Measurements from ENCODE around the gene CACFD1. TPM values are rescaled to one million over a fixed set of nuclear protein-coding genes. Genes with fewer than 3 reads are reported as not detected.

The CACFD1 gene
- total RNA-seq, 4 donors from 2014 or later, result 8.6 to 16.3 (median 10.3) TPM

DNA sequence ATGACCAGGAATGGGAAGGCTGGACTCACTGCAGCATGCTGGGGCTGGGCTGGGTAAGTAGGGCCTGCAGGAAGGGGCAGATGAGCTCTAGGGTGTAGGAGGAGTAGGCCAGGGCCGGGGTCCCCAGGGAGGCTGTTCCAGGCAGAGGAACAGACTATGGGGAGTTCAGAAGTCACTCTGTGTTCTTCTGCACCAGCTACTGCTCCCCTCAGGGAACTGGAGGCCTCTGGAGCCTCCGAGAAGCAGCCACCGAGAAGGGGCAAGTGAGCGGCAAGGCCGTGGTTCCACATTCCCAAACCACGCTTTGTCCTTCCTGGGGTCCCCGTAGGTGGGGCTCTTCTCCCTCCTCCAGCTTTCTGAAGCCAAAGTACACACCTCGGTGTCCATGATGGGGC is 27.6 kb downstream of the CACFD1 start:
- Histone ChIP-seq H3K27ac (no peak overlapping the region), H3K36me3 (no peaks in the 10 kb centered on the region), H3K27me3 (no peaks in the 10 kb centered on the region), H3K4me1 (peaks cover 0 to 25% (median 9%) of the 10 kb centered on the region in 4 donors), H3K9me3 (no peaks in the 10 kb centered on the region), H3K4me3 (no peak overlapping the region)
- no peak for DNase-seq (ENCODE audit: low spot score in 2 of 2)
- 87 to 89% methylated on average over 8 of the region's 8 CpGs for WGBS, 2 donors
- TF ChIP-seq POLR2A (IDR thresholded peaks at IDR 0.05) (no peak), EP300 (IDR thresholded peaks at IDR 0.05) (no peak)

DNA sequence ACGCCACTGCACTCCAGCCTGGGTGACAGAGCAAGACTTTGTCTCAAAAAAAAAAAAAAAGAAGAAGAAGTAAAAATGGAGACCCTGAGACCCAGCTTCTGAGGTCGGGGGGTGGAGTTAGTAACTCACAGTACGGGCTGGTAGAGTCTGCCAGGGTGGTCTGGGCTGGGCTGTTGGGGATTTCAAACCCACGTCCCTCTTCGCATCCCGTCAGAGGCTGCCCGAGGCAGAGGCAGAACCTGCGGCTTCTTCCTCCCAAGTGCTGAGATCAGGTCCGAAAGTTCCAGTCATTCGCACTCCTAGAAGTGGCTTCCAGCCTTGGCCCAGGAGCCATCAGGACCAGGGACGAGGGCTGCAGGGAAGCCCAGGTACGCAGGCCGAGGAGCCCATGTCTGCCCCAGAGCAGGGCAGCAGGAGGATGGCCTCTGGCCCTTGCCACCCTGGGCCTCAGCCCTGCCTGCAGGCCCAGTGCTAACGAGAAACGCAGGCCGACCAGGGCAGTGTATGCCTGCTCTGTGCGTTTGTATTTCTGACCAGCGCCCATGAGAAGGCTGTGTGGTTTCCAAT is 29.0 kb downstream of the CACFD1 start:
- no peak for DNase-seq (ENCODE audit: low spot score in 2 of 2)
- H3K27ac ChIP-seq, result no peak overlapping the region
- no peak for TF ChIP-seq CTCF (IDR thresholded peaks at IDR 0.05)
- TF ChIP-seq POLR2A (IDR thresholded peaks at IDR 0.05), result no peak
- TF ChIP-seq EP300 (IDR thresholded peaks at IDR 0.05), result no peak
- no peaks in the 10 kb centered on the region for H3K9me3 ChIP-seq
- no peak overlapping the region for H3K4me3 ChIP-seq
- H3K27me3 ChIP-seq, result no peaks in the 10 kb centered on the region
- 80 to 86% methylated on average over 14 to 18 of the region's 18 CpGs for WGBS, 2 donors
- peaks cover 0 to 38% (median 13%) of the 10 kb centered on the region in 4 donors for H3K4me1 ChIP-seq
- no peaks in the 10 kb centered on the region for H3K36me3 ChIP-seq

- Histone ChIP-seq H3K4me1 (peaks cover 0 to 44% (median 13%) of the 10 kb centered on the region in 4 donors), H3K27ac (no peak overlapping the region), H3K9me3 (no peaks in the 10 kb centered on the region), H3K4me3 (no peak overlapping the region), H3K36me3 (no peaks in the 10 kb centered on the region), H3K27me3 (no peaks in the 10 kb centered on the region)
- no peak for TF ChIP-seq EP300 (IDR thresholded peaks at IDR 0.05)
- WGBS, 2 donors, result 73 to 82% methylated on average over 19 of the region's 19 CpGs
- no peak for DNase-seq (ENCODE audit: low spot score in 2 of 2)
These were observed 29.7 kb downstream of the CACFD1 start for GRCh38 chr9:133489253-133490190.

DNA sequence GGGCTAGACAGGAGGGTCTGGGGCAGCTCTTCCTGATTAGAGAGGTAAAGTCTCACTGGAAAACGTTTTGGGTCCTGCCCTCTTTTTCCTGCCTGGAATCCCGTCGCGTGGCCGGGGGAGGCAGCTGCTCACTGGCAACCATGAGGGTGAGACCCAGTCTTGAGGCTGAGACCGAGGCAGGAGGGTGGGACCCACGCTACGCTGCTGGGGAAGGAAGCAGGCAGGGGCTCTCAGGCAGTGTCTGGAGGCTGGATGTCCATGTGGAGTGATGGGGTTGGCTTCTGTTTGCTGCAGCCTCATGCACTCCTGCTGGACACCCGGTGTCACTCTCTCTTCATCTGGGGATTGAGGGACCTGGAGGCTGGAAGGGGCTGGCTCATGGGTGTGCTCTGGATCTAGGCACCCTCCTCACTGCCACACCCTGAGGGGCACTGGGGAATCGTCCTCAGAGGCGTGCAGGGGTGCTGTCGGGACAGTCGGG is 30.5 kb downstream of the CACFD1 start:
- Histone ChIP-seq H3K4me1 (peaks cover 0 to 49% (median 13%) of the 10 kb centered on the region in 4 donors), H3K9me3 (no peaks in the 10 kb centered on the region), H3K4me3 (no peak overlapping the region), H3K27ac (no peak overlapping the region), H3K27me3 (no peaks in the 10 kb centered on the region), H3K36me3 (no peaks in the 10 kb centered on the region)
- WGBS, 2 donors, result 64 to 72% methylated on average over 12 to 13 of the region's 13 CpGs
- no peak for DNase-seq (ENCODE audit: low spot score in 2 of 2)
- no peak for TF ChIP-seq EP300 (IDR thresholded peaks at IDR 0.05)
- no peak for TF ChIP-seq CTCF (IDR thresholded peaks at IDR 0.05)
- no peak for TF ChIP-seq POLR2A (IDR thresholded peaks at IDR 0.05)

DNA sequence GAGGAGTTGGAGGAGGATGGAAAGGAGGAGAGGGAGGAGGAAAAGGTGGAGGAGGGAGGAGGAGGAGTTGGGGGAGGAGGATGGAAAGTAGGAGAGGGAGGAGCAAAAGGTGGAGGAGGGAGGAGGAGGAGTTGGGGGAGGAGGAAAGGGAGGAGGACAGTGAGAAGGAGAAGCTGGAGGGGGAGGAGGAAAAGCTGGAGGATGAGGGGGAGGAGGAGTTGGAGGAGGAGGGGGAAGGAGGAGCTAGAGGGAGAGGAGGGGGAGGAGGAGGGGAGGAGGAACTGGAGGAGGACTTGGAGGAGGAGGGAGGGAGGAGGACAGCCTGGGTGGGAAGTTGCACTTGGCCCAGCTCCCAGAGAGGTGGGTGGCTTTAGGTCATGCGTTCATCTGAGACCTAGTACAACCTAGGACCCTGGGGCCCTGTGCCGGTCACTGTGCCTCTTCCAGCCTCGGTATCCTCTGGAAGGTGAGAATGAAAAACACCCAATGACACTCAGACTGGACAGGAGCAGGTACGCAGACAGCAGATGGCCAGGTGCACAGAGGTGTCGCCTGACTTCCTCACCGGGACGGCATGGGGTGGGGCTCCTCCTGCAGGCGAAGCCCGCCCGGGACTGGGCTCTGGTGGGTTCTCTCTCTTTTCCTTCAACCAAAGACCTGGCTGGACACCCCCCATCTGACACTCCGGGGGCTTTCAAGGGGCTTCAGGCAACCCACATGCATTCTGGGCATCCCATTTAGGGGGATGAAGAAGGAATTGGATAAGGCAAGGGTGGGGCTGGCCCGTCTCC is 31.3 kb downstream of the CACFD1 start:
- no peak for DNase-seq (ENCODE audit: low spot score in 2 of 2)
- no peaks in the 10 kb centered on the region for H3K27me3 ChIP-seq
- H3K4me1 ChIP-seq, result peaks cover 0 to 46% (median 12%) of the 10 kb centered on the region in 4 donors
- TF ChIP-seq CTCF (IDR thresholded peaks at IDR 0.05) (no peak), POLR2A (IDR thresholded peaks at IDR 0.05) (no peak), EP300 (IDR thresholded peaks at IDR 0.05) (no peak)
- no peaks in the 10 kb centered on the region for H3K36me3 ChIP-seq
- H3K9me3 ChIP-seq, result no peaks in the 10 kb centered on the region
- WGBS, 2 donors, result 70 to 77% methylated on average over 12 of the region's 12 CpGs
- H3K27ac ChIP-seq, result peak overlapping the region in 1 of 4 donors; percentile 76
- H3K4me3 ChIP-seq, result no peak overlapping the region

Measured in tibial nerve (tissue), 4 donors.